ENCODE measurements around the gene CSF2RB. TPM values are rescaled to one million over a fixed set of nuclear protein-coding genes. Genes with fewer than 3 reads are reported as not detected.
A peak's percentile ranks its signal among the peaks of the same experiment; 100 is the strongest.

The CSF2RB gene
- total RNA-seq (10 to 100 TPM in 1 of 9 donors, 1 to 10 TPM in 8; 1.5 to 39.4 (median 2.3) TPM), polyA plus RNA-seq (1 to 10 TPM in 1 of 2 donors, under 1 TPM in 1; 0.69 to 1.4 TPM)
- long read RNA-seq, donor 1, partial matches to known transcripts = 1 of 4 reads
- long read RNA-seq, donor 1, other reads (novel, unspliced or antisense) = 3 of 4 reads
- long read RNA-seq, donor 2, full-length matches to known transcripts = 2 of 8 reads
- long read RNA-seq, donor 2, partial matches to known transcripts = 6 of 8 reads
- long read RNA-seq, donor 2, other reads (novel, unspliced or antisense) = 0 of 8 reads
- long read RNA-seq, donor 3, partial matches to known transcripts = 0 of 2 reads
- long read RNA-seq, donor 3, other reads (novel, unspliced or antisense) = 2 of 2 reads

DNA sequence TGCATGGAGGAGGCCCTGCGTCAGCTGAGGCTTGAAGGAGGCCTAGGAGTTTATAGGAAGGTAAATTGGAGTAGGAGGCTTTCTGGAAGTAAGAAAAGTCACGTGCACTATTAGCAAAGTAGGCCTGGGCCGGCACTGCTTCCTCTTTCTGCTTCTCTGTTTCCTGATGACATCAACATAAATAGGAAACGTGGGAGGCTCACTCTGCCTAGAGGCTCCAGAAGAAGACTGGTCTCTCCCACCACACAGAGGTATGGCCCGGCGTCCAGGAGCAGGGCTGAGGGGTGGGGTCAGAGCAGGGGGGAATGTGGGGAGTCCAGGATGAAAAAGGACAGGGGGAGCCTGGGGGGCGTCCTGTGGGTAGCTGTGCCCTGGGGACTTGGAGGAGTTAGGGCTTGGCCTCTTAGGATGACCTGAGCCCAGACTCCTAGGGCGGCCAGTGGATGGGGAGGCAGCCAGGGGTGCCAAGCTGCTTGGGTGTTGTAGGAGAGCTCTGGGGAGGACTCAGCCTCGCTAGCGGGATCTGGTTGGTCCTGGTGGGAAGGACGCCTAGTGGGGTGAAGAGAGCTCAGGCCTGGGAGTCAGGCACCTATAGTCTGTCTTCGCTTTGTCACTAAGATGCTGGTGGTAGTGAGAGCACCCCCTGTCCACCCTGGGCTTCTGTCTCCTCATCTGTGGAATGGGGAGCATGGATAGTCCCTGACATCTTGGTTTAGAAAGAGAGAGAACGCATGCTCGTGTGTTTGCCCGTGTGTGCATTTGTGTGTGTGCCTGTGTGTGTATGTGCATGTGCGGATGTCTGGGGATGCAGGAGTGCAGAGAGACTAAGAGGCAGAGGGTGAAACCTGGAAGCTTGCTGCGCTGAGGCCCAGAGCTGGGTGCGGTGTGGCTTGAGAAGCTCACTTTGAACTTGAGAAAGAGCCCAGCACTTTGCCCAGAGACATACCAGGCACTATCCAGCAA lies at the start of gene CSF2RB:
TSS of gene CSF2RB (plus strand) at position 202 of the 963 bp plus-strand sequence. CDS start 8,580 bp downstream, outside the sequence.
- intact Hi-C loops (cut with DNase I) = no loop called here
- H3K4me1 ChIP-seq = peaks cover 0 to 44% (median 0%) of the 10 kb centered on the region in 12 donors
- H3K27ac ChIP-seq = peak within 1 kb of the TSS in 7 of 12 donors; percentile 18 to 90 (median 53)
- ATAC-seq (peak; percentile 51 to 93 (median 80)), DNase-seq (peak; percentile 33 to 76 (median 49))
- 51 to 63% (median 59%) methylated on average over 18 of the region's 18 CpGs for WGBS, 4 donors
- no peak for TF ChIP-seq POLR2A (IDR thresholded peaks at IDR 0.05)
- TF ChIP-seq, protein P1, sequence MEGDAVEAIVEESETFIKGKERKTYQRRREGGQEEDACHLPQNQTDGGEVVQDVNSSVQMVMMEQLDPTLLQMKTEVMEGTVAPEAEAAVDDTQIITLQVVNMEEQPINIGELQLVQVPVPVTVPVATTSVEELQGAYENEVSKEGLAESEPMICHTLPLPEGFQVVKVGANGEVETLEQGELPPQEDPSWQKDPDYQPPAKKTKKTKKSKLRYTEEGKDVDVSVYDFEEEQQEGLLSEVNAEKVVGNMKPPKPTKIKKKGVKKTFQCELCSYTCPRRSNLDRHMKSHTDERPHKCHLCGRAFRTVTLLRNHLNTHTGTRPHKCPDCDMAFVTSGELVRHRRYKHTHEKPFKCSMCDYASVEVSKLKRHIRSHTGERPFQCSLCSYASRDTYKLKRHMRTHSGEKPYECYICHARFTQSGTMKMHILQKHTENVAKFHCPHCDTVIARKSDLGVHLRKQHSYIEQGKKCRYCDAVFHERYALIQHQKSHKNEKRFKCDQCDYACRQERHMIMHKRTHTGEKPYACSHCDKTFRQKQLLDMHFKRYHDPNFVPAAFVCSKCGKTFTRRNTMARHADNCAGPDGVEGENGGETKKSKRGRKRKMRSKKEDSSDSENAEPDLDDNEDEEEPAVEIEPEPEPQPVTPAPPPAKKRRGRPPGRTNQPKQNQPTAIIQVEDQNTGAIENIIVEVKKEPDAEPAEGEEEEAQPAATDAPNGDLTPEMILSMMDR (IDR thresholded peaks at IDR 0.05) = no peak
- peak within 1 kb of the TSS in 9 of 12 donors; percentile 31 to 68 (median 45) for H3K4me3 ChIP-seq
- H3K36me3 ChIP-seq = peaks cover 0 to 3% (median 0%) of the 10 kb centered on the region in 9 donors
- peaks cover 0 to 4% (median 0%) of the 10 kb centered on the region in 9 donors for H3K27me3 ChIP-seq
- H3K9me3 ChIP-seq = peaks cover 0 to 2% (median 0%) of the 10 kb centered on the region in 12 donors

DNA sequence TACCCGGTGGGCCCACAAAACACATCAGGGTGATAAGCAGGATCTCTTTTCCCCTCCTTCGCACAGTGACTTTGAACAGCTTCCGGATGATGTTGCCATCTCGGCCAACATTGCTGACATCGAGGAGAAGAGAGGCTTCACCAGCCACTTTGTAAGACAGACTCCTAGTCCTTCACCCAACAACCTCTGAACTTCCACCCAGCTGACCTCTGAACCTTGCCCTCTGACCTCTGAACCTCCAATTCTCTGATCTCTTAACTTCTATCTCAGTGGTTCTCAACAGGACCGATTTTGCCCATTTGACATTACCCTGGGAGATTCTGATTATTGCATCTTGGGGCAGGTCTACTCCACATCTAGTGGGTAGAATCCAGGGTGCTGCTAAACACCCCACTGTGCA lies 49.4 kb upstream of the CSF2RB start:
- peaks cover 0 to 50% (median 0%) of the 10 kb centered on the region in 12 donors for H3K4me1 ChIP-seq
- TF ChIP-seq, protein P1 (IDR thresholded peaks at IDR 0.05) = no peak
- TF ChIP-seq POLR2A (IDR thresholded peaks at IDR 0.05) = no peak
- H3K36me3 ChIP-seq = peaks cover 0 to 25% (median 0%) of the 10 kb centered on the region in 9 donors
- peaks cover 0 to 21% (median 0%) of the 10 kb centered on the region in 9 donors for H3K27me3 ChIP-seq
- peak overlapping the region in 1 of 12 donors; percentile 95 for H3K27ac ChIP-seq
- ATAC-seq (no peak), DNase-seq (no peak)
- WGBS, 4 donors = 89 to 92% (median 89%) methylated on average over 6 of the region's 6 CpGs
- intact Hi-C loops (cut with DNase I) = loop anchor here in 1 of 10 donors (5.0 kb wide), 1 partner anchor 108 kb away; no protein-coding TSS in a partner anchor
- H3K9me3 ChIP-seq = no peaks in the 10 kb centered on the region
- H3K4me3 ChIP-seq = no peak overlapping the region

DNA sequence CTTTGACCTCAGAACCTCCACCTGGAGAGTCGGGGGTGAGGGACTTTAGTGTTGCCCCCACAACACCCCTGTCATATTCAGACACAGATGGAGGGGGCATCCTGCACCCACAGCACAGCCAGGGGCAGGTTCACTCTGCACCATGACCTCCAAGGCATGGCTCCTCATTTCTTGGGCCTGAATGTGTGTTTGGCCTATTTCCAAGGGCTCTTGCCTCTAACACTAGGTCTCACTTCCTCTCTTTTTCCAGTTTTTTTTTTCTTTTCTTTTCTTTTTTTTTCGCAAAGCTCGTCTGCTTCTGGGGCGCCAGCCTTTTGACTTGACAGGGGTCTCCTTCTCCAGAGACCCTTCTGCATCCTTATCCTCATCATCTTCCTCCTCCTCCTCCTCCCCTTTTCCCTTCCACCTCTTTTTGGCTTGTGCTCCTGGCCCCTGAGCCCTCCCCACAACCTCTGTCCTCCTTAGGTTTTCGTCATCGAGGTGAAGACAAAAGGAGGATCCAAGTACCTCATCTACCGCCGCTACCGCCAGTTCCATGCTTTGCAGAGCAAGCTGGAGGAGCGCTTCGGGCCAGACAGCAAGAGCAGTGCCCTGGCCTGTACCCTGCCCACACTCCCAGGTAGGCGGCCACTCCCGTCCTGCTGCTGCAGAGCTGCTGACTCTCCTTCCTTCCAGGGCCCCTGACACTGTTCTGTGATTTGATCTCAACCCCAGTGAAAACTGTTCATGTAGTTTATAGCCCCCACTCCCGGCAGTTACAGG lies 48.8 kb upstream of the CSF2RB start:
- ATAC-seq (no peak), DNase-seq (no peak)
- H3K4me1 ChIP-seq = peaks cover 0 to 47% (median 0%) of the 10 kb centered on the region in 12 donors
- intact Hi-C loops (cut with DNase I) = loop anchor here in 1 of 10 donors (5.0 kb wide), 1 partner anchor 108 kb away; no protein-coding TSS in a partner anchor
- peaks cover 0 to 28% (median under 1%) of the 10 kb centered on the region in 9 donors for H3K27me3 ChIP-seq
- peak overlapping the region in 1 of 12 donors; percentile 95 for H3K27ac ChIP-seq
- no peak for TF ChIP-seq POLR2A (IDR thresholded peaks at IDR 0.05)
- TF ChIP-seq, protein P1 (IDR thresholded peaks at IDR 0.05) = no peak
- WGBS, 4 donors = 69 to 75% (median 70%) methylated on average over 14 of the region's 14 CpGs
- H3K4me3 ChIP-seq = no peak overlapping the region
- no peaks in the 10 kb centered on the region for H3K9me3 ChIP-seq
- H3K36me3 ChIP-seq = peaks cover 0 to 29% (median 0%) of the 10 kb centered on the region in 9 donors
